ENCODE data around the gene ATP6V1C2. TPM values are rescaled to one million over a fixed set of nuclear protein-coding genes. Genes with fewer than 3 reads are reported as not detected.

ATP6V1C2 gene
- total and polyA plus RNA-seq, 2 of the 4 experiments (the other 2 are of a cell fraction), result not detected

- Histone ChIP-seq H3K14ac (replicated peaks; ENCODE audit: low read depth, low read length) (no peak overlapping the region), H3K23ac (ENCODE audit: low read depth, low read length) (no peak overlapping the region), H3K4me3 (ENCODE audit: insufficient read depth, low read depth, low read length) (no peak overlapping the region), H3K4me1 (ENCODE audit: control insufficient read depth, insufficient read depth, low read length) (no peaks in the 10 kb centered on the region), H3K27ac (ENCODE audit: insufficient read depth, low read length) (no peak overlapping the region), H4K8ac (ENCODE audit: low read depth in 2 of 2, low read length in 2 of 2) (no peak overlapping the region), H3K9ac (ENCODE audit: low read depth, low read length) (no peak overlapping the region), H3K27me3 (ENCODE audit: control insufficient read depth, insufficient read depth, low read length) (peaks cover 18% of the 10 kb centered on the region; the same call in 1 of the 2 replicates), H3K18ac (ENCODE audit: low read depth, low read length) (no peak overlapping the region), H4K5ac (ENCODE audit: low read depth, low read length) (no peak overlapping the region), H2AK9ac (replicated peaks; ENCODE audit: low read depth, low read length, poor library complexity) (no peak overlapping the region), H2BK20ac (ENCODE audit: low read depth, low read length) (no peak overlapping the region), H3K4ac (ENCODE audit: low read depth, low read length) (no peak overlapping the region), H3K36me3 (ENCODE audit: control insufficient read depth, insufficient read depth, low read length) (no peaks in the 10 kb centered on the region), H3K9me1 (ENCODE audit: insufficient read depth, low read length) (no peaks in the 10 kb centered on the region), H2AK5ac (ENCODE audit: low read depth, low read length) (no peak overlapping the region), H2AFZ (replicated peaks; ENCODE audit: low read length, poor library complexity) (no peak overlapping the region), H3K9me3 (ENCODE audit: control insufficient read depth, insufficient read depth, low read length) (no peaks in the 10 kb centered on the region), H4K20me1 (ENCODE audit: insufficient read depth, low read length) (no peaks in the 10 kb centered on the region), H2BK120ac (ENCODE audit: low read depth, low read length) (no peak overlapping the region), H3K56ac (ENCODE audit: extremely low read depth, insufficient read depth, low read length) (no peak overlapping the region), H4K91ac (ENCODE audit: insufficient read depth, low read depth, low read length) (no peak overlapping the region), H3K4me2 (ENCODE audit: low read depth, low read length) (no peak overlapping the region), H2BK15ac (ENCODE audit: low read depth, low read length) (no peak overlapping the region), H2BK5ac (ENCODE audit: low read depth, low read length, poor library complexity, severe bottlenecking) (no peak overlapping the region), H3K79me1 (ENCODE audit: low read depth in 1 of 2, low read length in 2 of 2) (no peaks in the 10 kb centered on the region)
- CTCF ChIA-PET, result interaction anchor here (0.5 kb wide), 1 partner anchor 1704 kb away, joined by 3 read pairs; no protein-coding TSS in a partner anchor
- TF ChIP-seq MAZ (IDR thresholded peaks at IDR 0.05; ENCODE audit: borderline replicate concordance, low read depth, low read length) (no peak), POLR2A (IDR thresholded peaks at IDR 0.05; ENCODE audit: low read depth, low read length) (no peak), CEBPB (IDR thresholded peaks at IDR 0.05; ENCODE audit: low read depth, low read length) (no peak), RAD21 (IDR thresholded peaks at IDR 0.05; ENCODE audit: low read length) (no peak), RFX5 (IDR thresholded peaks at IDR 0.05; ENCODE audit: low read depth, low read length) (no peak), MXI1 (IDR thresholded peaks at IDR 0.05; ENCODE audit: borderline replicate concordance, low read depth, low read length) (no peak), FOS (IDR thresholded peaks at IDR 0.05; ENCODE audit: low read depth, low read length) (no peak), BHLHE40 (IDR thresholded peaks at IDR 0.05; ENCODE audit: low read depth, low read length) (no peak), SMC3 (IDR thresholded peaks at IDR 0.05; ENCODE audit: low read depth, low read length) (no peak), MAFK (IDR thresholded peaks at IDR 0.05; ENCODE audit: low read depth, low read length) (no peak)
- dilution Hi-C loops (cut with HindIII; ENCODE audit: low sequenced_read_pairs, unreplicated experiment) (no loop called here), in situ Hi-C loops (cut with MboI; ENCODE audit: low sequenced_read_pairs) (no loop called here), intact Hi-C loops (cut with micrococcal nuclease) (no loop called here)
- no TSS peak for BruUV-seq (replicated peaks)
- POLR2A ChIA-PET (ENCODE audit: unreplicated experiment), result no interaction called here
- 69% methylated on average over 11 of the region's 22 CpGs; no CpG with 5 or more reads in 1 of the 2 experiments for WGBS, 2 experiments (ENCODE audit: extremely low coverage in 2 of 2, insufficient read length in 1 of 2)
- ATAC-seq (ENCODE audit: low read depth) (no peak), DNase-seq (no peak)
Observed at GRCh38 chr2:10770956-10771750, 49.7 kb downstream of the ATP6V1C2 start.
